Neural crest cell (in vitro differentiated cells): ENCODE data around the gene FAXDC2. TPM values are rescaled to one million over a fixed set of nuclear protein-coding genes. Genes with fewer than 3 reads are reported as not detected.
A peak's percentile ranks its signal among the peaks of the same experiment; 100 is the strongest.

Experiments
- DNase-seq: peaks from one replicate; pipeline ENCODE4 v3.0.0; 2021; ENCODE audit warnings: low read depth, mixed read lengths, low spot score
- H3K27ac Mint-ChIP-seq: one replicate; pipeline ENCODE4 v1.8.0; 2021; ENCODE audit warnings: mild to moderate bottlenecking, mixed read lengths; ENCODE audit not compliant: unreplicated experiment
- H3K27me3 Mint-ChIP-seq: 2 replicates; pipeline ENCODE4 v1.8.0; 2021; ENCODE audit warnings: low read depth, mild to moderate bottlenecking, mixed read lengths
- H3K36me3 Mint-ChIP-seq: 2 replicates; pipeline ENCODE4 v1.8.0; 2021; ENCODE audit warnings: low read depth, mild to moderate bottlenecking, mixed read lengths
- H3K4me1 Mint-ChIP-seq: 2 replicates; pipeline ENCODE4 v1.8.0; 2021; ENCODE audit warnings: mixed read lengths
- H3K4me3 Mint-ChIP-seq: one replicate; pipeline ENCODE4 v1.8.0; 2021; ENCODE audit warnings: mild to moderate bottlenecking, mixed read lengths
- H3K9me3 Mint-ChIP-seq: 2 replicates; pipeline ENCODE4 v1.8.0; 2021; ENCODE audit warnings: mixed read lengths
- total RNA-seq: library from RNA; stranded (reverse); gene quantifications from 2 replicates; pipeline ENCODE4 v1.2.1, GENCODE V29; 2021
- TF ChIP-seq, protein P1 (sequence below): fragments of 200-600 bp; sonication (generic); conservative IDR thresholded peaks from 2 replicates; pipeline ENCODE4 v1.5.0; 2021; ENCODE audit warnings: antibody characterized with exemption, mild to moderate bottlenecking

FAXDC2 gene
- total RNA-seq, 1 donor from 2014 or later = 2.7 TPM

DNA sequence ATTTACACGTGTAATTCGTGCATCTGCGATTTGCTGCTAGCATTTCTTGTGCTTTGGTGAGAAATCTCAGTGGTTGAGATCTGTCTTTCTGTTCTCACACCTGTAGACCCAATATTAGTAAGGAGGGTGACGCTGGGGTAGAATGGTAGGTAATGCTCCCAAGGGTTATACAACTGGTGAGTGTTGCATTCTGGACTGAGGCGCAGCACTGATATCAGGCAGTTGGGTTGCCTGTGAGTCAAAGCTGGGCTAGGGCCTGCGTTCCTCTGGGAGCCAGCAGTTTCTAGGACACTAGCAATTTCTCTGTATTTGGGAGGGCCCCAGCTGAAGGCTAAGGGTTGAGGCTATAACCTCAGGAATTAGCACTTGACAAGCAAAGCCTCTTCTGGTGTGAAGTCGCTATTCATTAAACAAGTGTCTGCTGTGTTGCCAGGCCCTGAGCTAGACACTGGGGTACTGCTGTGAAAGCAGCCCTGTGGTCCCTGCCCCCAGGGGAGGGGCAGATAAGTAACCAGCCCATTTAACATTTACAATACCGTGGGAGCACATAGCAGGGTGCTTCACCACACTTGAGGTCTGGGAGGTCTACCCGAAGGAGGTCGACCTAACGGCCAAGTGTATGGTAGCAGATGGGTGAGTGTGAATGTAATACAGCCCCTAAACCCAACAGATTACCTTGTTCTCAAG, 66.5 kb downstream of the FAXDC2 start:
- Mint-ChIP-seq H3K27ac (peak overlapping the region; percentile 74), H3K36me3 (peaks cover 2% of the 10 kb centered on the region), H3K27me3 (no peaks in the 10 kb centered on the region), H3K4me1 (peaks cover 56% of the 10 kb centered on the region), H3K4me3 (no peak overlapping the region), H3K9me3 (no peaks in the 10 kb centered on the region)
- TF ChIP-seq, protein P1, sequence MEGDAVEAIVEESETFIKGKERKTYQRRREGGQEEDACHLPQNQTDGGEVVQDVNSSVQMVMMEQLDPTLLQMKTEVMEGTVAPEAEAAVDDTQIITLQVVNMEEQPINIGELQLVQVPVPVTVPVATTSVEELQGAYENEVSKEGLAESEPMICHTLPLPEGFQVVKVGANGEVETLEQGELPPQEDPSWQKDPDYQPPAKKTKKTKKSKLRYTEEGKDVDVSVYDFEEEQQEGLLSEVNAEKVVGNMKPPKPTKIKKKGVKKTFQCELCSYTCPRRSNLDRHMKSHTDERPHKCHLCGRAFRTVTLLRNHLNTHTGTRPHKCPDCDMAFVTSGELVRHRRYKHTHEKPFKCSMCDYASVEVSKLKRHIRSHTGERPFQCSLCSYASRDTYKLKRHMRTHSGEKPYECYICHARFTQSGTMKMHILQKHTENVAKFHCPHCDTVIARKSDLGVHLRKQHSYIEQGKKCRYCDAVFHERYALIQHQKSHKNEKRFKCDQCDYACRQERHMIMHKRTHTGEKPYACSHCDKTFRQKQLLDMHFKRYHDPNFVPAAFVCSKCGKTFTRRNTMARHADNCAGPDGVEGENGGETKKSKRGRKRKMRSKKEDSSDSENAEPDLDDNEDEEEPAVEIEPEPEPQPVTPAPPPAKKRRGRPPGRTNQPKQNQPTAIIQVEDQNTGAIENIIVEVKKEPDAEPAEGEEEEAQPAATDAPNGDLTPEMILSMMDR = no peak
- DNase-seq = no peak

DNA sequence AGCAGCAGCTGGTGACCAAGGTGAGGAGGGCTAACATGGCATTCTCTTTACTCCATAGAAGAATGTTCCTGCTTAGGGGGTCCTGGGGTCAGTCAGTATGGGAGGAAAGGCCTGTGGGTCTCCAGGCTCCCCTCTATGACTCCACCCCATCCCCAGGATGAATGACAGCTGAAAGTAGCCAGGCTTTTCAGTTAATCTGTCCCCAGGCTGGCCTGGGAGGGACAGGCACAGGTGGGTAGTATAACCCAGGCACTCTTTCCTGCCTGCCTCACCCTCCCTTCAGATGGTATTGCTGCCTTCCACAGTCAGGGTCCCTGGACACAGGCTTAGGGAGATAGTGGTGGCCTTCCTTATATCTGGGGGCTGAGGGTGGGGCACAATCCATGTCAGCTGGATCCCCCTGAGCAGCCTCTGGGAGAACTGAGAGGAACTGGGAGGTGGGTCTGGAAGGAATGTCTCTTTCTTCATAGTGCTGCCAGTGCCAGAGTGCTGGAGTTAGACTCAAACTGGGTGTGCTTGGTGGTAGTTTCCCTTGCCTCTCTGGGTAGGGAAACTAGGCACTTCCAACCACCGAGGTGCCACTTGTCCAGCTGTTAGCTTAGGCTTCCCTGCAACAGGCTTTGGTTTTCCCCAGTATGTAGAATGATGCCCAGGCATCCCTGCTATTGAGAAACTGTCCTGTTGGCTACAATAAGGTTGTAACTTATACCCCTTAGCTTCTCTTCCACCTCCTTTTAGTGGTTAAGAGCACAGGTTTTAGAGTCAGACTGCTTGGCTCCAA, 67.4 kb downstream of the FAXDC2 start:
- Mint-ChIP-seq H3K27me3 (no peaks in the 10 kb centered on the region), H3K4me3 (no peak overlapping the region), H3K4me1 (peaks cover 57% of the 10 kb centered on the region), H3K36me3 (no peaks in the 10 kb centered on the region), H3K9me3 (no peaks in the 10 kb centered on the region), H3K27ac (peak overlapping the region; percentile 31)
- DNase-seq = no peak
- TF ChIP-seq, protein P1 = no peak

- no peak overlapping the region for H3K27ac Mint-ChIP-seq
- DNase-seq = no peak
- peaks cover 57% of the 10 kb centered on the region for H3K4me1 Mint-ChIP-seq
Measured at GRCh38 chr5:154782326-154782725, 68.1 kb downstream of the FAXDC2 start.

GRCh38 chr5:154780128-154780527, 70.3 kb downstream of the FAXDC2 start:
- H3K9me3 Mint-ChIP-seq = no peaks in the 10 kb centered on the region
- H3K4me3 Mint-ChIP-seq = no peak overlapping the region
- peaks cover 50% of the 10 kb centered on the region for H3K4me1 Mint-ChIP-seq
- peak overlapping the region; percentile 27 for H3K27ac Mint-ChIP-seq
- TF ChIP-seq, protein P1 = no peak
- H3K36me3 Mint-ChIP-seq = no peaks in the 10 kb centered on the region
- DNase-seq = no peak
- no peaks in the 10 kb centered on the region for H3K27me3 Mint-ChIP-seq

More at GRCh38 chr5:154782326-154782725, 68.1 kb downstream of the FAXDC2 start:
- H3K9me3 Mint-ChIP-seq = no peaks in the 10 kb centered on the region
- H3K36me3 Mint-ChIP-seq = no peaks in the 10 kb centered on the region
- H3K27me3 Mint-ChIP-seq = no peaks in the 10 kb centered on the region
- no peak overlapping the region for H3K4me3 Mint-ChIP-seq
- TF ChIP-seq, protein P1 = no peak

- Mint-ChIP-seq H3K27ac (no peak overlapping the region), H3K36me3 (no peaks in the 10 kb centered on the region), H3K27me3 (no peaks in the 10 kb centered on the region), H3K4me1 (peaks cover 47% of the 10 kb centered on the region), H3K4me3 (no peak overlapping the region), H3K9me3 (no peaks in the 10 kb centered on the region)
- TF ChIP-seq, protein P1 = no peak
- no peak for DNase-seq
Measured at GRCh38 chr5:154779105-154779504, 71.3 kb downstream of the FAXDC2 start.
